PFSK-1 (cell line): ENCODE results near the gene TTC24.

ENCODE experiments used
- TAF1 ChIP-seq: IDR thresholded peaks from 2 replicates; pipeline ENCODE4 v1.6.1; 2012; ENCODE audit warnings: low read length, control low read depth, borderline replicate concordance; ENCODE audit not compliant: insufficient read depth
- TF ChIP-seq, protein P1 (sequence below), 2 experiments: IDR thresholded peaks; 2 replicates each; pipeline versions ENCODE4 v1.6.1 to v1.8.0; 2011 to 2012; ENCODE audit warnings: low read depth in 2 of 2, low read length in 2 of 2, control low read depth in 1 of 2, inconsistent platforms in 1 of 2, mild to moderate bottlenecking in 1 of 2, moderate library complexity in 1 of 2; ENCODE audit not compliant: insufficient read depth in 1 of 2

DNA sequence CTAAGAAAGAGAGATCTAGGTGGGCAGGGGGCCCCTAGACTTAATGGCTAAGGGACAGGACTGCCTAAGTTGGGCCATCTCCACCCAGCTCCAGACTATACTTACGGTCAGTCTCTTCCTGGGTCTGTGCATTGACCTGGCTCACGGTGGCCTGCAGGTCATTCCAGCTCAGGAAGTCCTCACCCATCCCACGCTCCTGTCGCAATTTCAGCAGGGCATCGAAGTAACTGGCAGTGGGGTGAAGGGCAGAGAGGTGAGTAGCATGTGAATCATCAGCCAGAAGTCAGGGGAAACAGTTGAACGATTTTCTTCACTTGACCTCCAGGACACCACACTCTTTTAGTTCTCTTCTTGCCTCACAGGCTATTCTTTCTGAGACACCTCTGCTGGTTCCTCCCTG lies 27.7 kb upstream of the TTC24 start:
- no peak for TF ChIP-seq TAF1
- TF ChIP-seq, protein P1, sequence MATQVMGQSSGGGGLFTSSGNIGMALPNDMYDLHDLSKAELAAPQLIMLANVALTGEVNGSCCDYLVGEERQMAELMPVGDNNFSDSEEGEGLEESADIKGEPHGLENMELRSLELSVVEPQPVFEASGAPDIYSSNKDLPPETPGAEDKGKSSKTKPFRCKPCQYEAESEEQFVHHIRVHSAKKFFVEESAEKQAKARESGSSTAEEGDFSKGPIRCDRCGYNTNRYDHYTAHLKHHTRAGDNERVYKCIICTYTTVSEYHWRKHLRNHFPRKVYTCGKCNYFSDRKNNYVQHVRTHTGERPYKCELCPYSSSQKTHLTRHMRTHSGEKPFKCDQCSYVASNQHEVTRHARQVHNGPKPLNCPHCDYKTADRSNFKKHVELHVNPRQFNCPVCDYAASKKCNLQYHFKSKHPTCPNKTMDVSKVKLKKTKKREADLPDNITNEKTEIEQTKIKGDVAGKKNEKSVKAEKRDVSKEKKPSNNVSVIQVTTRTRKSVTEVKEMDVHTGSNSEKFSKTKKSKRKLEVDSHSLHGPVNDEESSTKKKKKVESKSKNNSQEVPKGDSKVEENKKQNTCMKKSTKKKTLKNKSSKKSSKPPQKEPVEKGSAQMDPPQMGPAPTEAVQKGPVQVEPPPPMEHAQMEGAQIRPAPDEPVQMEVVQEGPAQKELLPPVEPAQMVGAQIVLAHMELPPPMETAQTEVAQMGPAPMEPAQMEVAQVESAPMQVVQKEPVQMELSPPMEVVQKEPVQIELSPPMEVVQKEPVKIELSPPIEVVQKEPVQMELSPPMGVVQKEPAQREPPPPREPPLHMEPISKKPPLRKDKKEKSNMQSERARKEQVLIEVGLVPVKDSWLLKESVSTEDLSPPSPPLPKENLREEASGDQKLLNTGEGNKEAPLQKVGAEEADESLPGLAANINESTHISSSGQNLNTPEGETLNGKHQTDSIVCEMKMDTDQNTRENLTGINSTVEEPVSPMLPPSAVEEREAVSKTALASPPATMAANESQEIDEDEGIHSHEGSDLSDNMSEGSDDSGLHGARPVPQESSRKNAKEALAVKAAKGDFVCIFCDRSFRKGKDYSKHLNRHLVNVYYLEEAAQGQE (IDR thresholded peaks at IDR 0.05; ENCODE audit: insufficient read depth in 1 of 2, low read depth in 2 of 2, low read length in 2 of 2), result no peak
